Ovary (tissue), 3 donors: Measurements from ENCODE around the gene HELB.

ENCODE experiments used
- EP300 ChIP-seq: sonication (generic); formaldehyde crosslinking; IDR thresholded peaks from one replicate; pipeline ENCODE4 v1.6.1; 2017; ENCODE audit warnings: antibody characterized with exemption
- POLR2A ChIP-seq: fragments of 450-650 bp; IDR thresholded peaks from one replicate; pipeline ENCODE4 v1.6.1; 2017; ENCODE audit warnings: antibody characterized with exemption, mild to moderate bottlenecking, moderate library complexity
- TF ChIP-seq, protein P1 (sequence below), 3 donors: fragments of 450-650 bp in 2 of 3; fragments of 200-600 bp in 1 of 3; IDR thresholded peaks; one replicate each; pipeline versions ENCODE4 v1.5.1 to v1.8.0; 2016 to 2022; ENCODE audit warnings: antibody characterized with exemption in 3 of 3, mild to moderate bottlenecking in 1 of 3
- donor health status: DM: no; HTN: no; CAD: no.

DNA sequence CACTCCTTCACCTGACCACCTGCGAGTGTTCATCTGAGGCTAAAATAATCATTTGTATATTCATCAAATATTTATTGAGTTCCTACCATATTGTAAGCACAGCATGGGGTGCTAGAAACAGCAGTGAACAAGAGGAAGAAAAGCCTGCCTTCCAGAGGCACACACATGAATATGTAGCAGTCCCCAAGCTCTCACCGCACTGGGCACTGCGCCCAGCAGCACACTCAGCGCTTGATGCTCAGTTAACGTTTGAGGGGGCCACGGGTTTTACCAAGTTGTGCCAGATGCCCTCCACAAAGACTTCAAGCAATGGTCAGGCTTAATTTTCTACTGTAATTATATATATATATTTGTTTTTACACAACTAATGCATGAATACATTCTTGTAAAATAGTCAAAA lies 52.0 kb downstream of the HELB start:
- TF ChIP-seq, protein P1, sequence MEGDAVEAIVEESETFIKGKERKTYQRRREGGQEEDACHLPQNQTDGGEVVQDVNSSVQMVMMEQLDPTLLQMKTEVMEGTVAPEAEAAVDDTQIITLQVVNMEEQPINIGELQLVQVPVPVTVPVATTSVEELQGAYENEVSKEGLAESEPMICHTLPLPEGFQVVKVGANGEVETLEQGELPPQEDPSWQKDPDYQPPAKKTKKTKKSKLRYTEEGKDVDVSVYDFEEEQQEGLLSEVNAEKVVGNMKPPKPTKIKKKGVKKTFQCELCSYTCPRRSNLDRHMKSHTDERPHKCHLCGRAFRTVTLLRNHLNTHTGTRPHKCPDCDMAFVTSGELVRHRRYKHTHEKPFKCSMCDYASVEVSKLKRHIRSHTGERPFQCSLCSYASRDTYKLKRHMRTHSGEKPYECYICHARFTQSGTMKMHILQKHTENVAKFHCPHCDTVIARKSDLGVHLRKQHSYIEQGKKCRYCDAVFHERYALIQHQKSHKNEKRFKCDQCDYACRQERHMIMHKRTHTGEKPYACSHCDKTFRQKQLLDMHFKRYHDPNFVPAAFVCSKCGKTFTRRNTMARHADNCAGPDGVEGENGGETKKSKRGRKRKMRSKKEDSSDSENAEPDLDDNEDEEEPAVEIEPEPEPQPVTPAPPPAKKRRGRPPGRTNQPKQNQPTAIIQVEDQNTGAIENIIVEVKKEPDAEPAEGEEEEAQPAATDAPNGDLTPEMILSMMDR (IDR thresholded peaks at IDR 0.05), result no peak
- no peak for TF ChIP-seq POLR2A
- no peak for TF ChIP-seq EP300
